Neural cell (in vitro differentiated cells): Measurements from ENCODE around the gene ANKRD31.

Experiments
- CTCF ChIP-seq: fragments of 450-650 bp; IDR thresholded peaks from 2 replicates; pipeline ENCODE4 v1.5.1; 2014; ENCODE audit warnings: antibody characterized with exemption, mild to moderate bottlenecking, moderate library complexity; ENCODE audit not compliant: poor library complexity, severe bottlenecking
- EP300 ChIP-seq: fragments of 450-650 bp; conservative IDR thresholded peaks from 2 replicates; pipeline ENCODE4 v1.6.1; 2014; ENCODE audit warnings: antibody characterized with exemption, mild to moderate bottlenecking, moderate library complexity; ENCODE audit not compliant: poor library complexity, severe bottlenecking
- POLR2AphosphoS5 ChIP-seq: IDR thresholded peaks from 2 replicates; pipeline ENCODE4 v1.6.1; 2012
- RAD21 ChIP-seq: fragments of 450-650 bp; conservative IDR thresholded peaks from 2 replicates; pipeline ENCODE4 v1.6.1; 2014; ENCODE audit warnings: antibody characterized with exemption, mild to moderate bottlenecking, moderate library complexity
- REST ChIP-seq: IDR thresholded peaks from 2 replicates; pipeline ENCODE4 v1.6.1; 2012; ENCODE audit warnings: borderline replicate concordance
- SMC3 ChIP-seq: fragments of 450-650 bp; conservative IDR thresholded peaks from 2 replicates; pipeline ENCODE4 v1.6.1; 2014; ENCODE audit warnings: antibody characterized with exemption, mild to moderate bottlenecking, moderate library complexity; ENCODE audit not compliant: poor library complexity
- TAF1 ChIP-seq: IDR thresholded peaks from 2 replicates; pipeline ENCODE4 v1.6.1; 2012; ENCODE audit warnings: low read depth

- TF ChIP-seq CTCF (no peak), REST (no peak), EP300 (no peak), POLR2AphosphoS5 (no peak), TAF1 (no peak), RAD21 (no peak), SMC3 (no peak)
Measured at GRCh38 chr5:75239681-75240080, 3.0 kb upstream of the ANKRD31 start.
